Stimulated activated CD8-positive, alpha-beta memory T cell treated with anti-CD3 and anti-CD28 coated beads, Interleukin-12 subunit alpha, Interleukin-12 subunit beta, amount 100 ng/mL, for 24 hours (primary cell): ENCODE data around the gene PYDC2.

Experiments used
- DNase-seq: peaks from one replicate; pipeline ENCODE4 v3.0.0-alpha.2; 2020; ENCODE audit errors: extremely low read depth

The PYDC2 gene

DNA sequence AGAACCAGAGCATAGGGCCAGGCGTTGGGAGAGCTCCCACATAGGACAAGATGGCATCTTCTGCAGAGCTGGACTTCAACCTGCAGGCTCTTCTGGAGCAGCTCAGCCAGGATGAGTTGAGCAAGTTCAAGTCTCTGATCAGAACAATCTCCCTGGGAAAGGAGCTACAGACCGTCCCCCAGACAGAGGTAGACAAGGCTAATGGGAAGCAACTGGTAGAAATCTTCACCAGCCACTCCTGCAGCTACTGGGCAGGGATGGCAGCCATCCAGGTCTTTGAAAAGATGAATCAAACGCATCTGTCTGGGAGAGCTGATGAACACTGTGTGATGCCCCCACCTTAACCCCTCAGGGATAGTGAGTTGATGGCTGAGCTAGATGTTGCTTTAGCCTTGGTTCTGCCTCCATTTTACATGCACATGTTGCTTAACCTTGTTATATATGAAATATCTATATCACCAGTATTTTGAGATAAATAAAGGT is at the start of gene PYDC2:
Gene PYDC2 (plus strand): TSS at position 51 of the 483 bp plus-strand sequence. CDS start 0 bp downstream, at position 51.
- no peak for DNase-seq

DNA sequence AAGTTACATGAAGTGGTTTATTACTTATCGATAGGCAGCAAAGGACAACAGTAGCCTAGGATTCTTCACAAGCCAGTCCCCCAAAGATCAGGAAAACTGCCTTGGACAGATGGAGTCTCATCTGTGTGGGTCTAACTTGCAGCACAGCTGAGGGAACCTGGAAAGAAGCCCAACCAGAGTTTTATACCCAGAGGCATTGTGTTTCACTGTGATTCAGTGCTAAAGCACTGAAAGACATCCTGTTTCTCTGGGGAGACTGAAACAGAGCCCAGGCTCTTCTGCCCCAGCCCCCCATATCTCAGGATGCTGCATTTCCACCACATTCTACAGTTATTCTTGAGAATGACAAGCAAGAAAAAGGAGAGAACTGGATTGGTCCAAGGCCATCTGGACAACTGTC is 48.2 kb upstream of the PYDC2 start:
- DNase-seq, result no peak

DNA sequence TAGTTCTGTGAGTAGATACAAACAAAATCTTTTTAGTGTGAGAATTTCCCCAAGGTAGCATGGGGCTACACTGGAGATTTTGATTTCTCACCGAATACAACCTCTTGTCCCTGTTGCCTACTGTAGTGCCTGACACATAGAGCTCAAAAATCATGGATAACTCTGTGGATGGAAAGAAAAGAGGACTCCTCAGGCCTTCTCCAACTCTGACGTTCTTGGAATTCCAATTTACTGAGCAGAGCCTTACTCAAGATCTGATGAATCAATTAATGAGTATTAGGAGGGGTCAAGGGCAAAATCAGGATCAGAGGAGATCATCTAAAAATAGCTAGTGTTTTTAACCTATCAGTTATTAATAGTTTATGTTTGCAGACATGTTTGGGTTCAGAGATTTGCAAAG is 46.7 kb upstream of the PYDC2 start:
- DNase-seq, result no peak

DNA sequence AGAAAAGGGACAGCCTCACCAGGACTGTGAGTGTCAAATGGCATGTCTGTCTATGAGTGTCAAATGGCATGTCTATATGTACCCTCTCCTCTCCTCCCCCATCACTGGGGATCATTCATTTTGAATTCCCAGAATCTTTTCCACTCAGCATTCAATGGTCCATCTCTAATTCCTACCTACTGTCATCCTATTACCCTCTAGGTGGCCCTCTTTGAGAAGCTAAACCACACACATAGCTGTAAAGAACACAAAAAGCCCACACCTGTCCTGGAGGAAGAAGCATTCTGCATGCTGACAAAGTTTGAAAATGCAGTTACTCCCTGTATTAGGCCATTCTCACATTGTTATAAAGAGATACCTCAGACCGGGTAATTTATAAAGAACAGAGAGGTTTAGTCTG is 46.2 kb upstream of the PYDC2 start:
- DNase-seq, result no peak

DNA sequence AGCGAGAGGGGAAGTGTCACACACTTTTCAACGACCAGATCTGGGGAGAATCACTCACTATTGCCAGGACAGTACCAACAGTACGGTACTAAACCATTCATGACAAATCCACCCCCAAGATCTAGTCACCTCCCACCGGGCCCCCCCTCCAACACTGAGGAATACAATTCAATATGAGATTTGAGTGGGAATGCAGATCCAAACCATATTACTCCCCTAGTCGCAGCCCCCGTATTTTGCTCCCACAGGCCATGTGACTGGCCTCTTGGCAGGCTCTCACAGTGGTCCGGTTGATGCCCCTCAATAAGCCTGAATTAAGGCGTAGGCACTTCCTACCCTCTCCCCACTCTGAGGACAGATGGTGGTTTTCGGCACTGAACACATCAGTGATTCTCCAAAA is 45.4 kb upstream of the PYDC2 start:
- no peak for DNase-seq

DNA sequence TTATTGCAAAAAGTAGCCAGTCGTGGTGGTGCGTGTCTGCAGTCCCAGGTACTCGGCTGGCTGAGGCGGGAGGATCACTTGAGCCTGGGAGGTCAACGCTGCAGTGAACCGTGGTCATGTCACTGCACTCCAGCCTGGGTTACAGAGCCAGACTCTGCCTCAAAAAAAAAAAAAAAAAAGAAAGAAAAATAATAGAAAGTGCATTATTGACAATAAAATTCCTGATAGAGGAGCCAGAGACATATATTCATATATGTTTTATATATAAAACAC is 43.6 kb upstream of the PYDC2 start:
- DNase-seq, result no peak

DNA sequence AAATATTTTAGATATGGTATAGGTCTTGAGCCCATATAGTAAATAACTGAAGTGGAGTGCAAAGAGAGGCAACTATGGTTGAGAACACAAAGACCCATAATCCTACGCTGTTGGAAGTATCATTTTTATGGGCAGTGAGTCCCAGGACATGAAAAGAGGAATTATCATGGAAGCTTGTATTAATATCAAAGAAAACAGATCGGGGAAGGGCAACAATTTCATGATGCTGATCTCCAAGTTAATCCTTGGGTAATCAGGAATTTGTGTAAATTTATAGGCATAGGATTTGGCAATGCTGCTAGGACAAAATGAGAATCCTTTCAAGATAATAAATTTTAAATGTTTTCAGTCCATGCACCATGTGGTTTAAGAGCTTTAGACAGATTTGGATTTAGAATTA is 40.2 kb upstream of the PYDC2 start:
- no peak for DNase-seq

DNA sequence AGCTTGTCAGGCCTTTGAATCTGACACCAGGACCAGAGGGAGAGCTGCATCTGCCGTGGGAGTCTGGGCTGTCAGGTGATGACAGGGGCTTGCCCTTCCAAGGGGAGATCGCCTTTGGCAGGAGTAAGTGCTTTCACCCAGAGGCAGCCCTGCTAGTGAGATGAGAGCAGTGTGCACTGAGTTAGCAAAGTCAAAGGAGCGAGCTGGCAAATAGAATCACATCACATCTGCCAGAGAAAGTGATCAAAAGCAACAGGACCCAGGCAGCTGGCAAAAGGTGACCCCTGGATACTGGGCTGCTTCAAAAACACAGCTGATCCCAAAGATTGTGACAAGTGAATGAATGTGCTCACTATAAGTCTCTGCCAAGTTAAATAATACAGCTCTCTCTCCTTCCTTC is 36.1 kb upstream of the PYDC2 start:
- no peak for DNase-seq

DNA sequence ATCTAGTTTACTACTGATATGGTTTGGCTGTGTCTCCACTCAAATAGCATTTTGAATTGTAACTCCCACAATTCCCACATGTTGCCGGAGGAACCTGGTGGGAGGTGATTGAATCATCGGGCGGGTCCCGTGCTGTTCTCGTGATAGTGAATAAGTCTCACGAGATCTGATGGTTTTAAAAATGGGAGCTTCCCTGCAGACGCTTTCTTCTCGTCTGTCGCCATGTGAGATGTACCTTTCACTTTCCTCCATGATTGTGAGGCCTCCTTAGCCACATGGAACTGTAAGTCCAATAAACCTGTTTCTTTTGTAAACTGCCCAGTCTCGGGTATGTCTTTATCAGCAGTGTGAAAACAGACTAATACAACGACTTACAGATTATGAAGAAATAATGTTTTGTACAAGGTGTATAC is 35.6 kb upstream of the PYDC2 start:
- DNase-seq, result no peak

DNA sequence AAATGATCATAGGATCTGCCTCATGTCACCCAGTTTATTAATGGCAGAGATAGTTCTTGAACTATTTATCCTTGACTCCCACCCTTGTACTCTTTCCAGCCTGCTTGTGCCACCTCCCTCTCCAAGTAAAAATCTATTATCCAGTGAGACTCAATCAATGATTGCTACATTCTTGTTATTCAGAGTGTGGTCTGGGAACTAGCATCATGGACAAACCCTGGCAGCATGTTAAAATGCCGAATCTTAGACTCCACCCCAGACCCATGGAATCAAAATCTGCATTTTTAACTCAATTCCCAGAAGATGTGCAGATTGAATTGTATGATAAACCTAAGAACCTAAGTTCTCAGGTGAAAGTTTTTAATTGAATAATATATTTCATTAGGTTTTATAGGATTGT is 34.7 kb upstream of the PYDC2 start:
- DNase-seq, result no peak

DNA sequence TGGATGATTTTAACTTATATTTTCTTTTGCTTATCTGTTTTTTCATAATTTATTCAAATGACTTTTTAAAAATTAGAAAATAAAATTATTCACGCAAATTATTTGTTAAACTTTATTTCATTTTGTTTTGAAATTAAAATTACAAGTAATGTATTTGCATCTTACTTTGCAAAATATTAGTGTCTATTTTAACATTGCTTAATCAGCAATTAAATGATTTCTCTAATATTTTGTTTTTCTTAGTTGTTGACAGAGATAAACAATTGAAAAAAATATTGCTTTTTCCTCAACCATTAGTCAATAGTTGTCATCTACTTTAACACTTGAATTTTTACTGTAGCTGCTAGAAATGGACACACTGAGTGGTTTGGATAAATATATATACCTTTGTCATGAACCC is 32.8 kb upstream of the PYDC2 start:
- no peak for DNase-seq

DNA sequence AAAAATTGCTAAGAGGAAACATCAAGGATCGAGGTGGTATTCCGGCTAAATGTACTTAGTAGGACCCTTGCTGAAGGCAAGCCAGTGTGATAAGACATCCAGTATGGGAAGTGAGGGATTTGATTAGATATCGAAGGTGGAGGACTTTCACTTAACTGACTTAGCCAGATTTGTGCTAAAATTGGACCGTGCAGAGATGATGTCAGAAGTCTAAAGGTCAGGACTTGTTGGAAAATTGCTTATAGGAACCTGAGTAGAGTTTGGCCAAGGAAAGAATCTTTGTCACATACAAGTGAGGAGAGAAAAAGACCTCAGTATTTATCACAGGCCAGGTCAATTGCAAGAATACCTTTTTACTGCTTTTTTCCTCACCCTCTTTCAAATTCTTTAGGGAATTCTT is 30.9 kb upstream of the PYDC2 start:
- DNase-seq, result no peak

DNA sequence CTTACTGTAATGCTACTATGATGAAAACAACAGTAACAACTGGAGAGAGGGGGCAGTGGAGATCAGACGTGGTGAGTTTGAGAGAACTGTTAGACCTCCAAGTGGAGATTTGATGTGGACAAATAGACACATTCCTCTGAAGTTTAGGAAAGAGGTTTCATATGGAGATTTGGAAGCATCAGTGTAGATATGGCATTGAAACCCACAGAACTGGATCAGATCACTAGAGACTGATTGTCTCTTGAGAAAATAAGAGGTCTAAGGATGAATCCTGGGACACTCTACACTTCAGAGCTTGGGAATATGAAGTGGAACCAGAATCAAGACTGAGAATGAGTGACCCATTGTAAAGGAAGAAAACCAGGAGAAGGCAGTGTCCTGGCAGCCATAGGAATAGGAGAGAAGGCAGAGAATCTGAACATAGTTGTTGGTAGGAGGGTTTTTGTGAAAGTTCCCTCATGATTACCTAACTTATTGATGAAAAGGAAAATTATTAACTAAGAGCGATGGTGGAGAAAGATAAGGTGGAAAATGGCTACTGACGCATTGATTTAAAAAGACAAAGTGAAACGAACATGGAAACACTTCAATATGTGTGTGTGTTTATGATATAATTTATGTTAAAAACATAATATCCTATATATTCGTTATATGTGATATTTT is 29.7 kb upstream of the PYDC2 start:
- DNase-seq, result no peak

DNA sequence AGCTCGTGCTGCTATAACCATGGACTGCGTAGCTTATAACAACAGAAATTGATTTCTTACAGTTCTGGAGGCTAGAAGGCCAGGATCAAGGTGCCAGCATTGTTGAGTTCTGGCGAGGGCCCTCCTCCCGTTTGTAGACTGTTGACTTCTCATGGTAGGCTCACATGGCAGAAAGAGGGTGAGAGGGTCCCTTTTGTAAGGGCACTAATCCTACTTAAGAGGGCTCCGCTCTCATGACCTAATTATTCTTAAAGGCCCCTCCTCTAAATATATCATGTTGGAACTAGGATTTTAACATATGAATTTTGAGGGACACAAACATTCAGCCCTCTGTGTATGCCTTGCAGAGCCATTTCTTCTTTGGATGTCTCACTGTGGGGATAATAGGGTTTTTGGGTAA is 28.8 kb upstream of the PYDC2 start:
- DNase-seq, result no peak

DNA sequence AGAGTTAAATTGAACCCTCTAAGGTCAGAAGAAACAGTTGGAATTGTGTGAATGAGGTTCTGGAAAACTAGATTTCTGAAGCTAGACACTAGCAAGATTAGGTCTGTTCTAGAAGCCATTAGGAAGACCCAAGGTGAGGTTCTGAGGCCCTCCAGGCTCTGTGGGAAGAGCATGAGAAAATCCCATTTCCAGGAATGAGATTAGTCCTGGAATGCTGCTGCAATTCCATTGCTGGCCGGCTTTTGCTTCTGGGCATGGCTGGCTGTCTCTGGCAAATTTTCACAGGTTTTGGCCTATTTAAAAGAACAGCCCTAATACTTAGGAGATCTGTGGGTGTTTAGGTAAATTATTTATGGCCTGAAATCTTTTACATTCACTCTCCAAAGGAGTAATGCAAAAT is 26.9 kb upstream of the PYDC2 start:
- no peak for DNase-seq

DNA sequence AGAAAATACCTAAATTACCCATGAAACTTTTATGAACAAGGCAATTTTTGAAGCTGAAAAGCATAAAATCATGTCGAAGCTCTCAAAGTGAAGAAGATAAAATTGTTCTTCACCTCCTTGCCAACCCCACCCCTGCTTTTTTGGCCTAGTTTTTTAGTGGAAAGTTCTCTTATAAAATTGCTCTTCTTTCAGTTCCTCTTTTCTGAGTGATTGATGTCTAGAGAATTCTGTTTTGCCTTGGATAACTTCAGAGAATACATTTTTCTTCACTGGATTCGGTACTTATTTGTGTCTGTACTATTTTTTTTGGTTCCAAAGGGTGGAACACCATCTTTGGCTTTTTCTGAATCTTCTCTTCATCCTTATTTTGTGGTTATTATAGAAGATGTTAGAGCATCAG is 25.0 kb upstream of the PYDC2 start:
- no peak for DNase-seq

DNA sequence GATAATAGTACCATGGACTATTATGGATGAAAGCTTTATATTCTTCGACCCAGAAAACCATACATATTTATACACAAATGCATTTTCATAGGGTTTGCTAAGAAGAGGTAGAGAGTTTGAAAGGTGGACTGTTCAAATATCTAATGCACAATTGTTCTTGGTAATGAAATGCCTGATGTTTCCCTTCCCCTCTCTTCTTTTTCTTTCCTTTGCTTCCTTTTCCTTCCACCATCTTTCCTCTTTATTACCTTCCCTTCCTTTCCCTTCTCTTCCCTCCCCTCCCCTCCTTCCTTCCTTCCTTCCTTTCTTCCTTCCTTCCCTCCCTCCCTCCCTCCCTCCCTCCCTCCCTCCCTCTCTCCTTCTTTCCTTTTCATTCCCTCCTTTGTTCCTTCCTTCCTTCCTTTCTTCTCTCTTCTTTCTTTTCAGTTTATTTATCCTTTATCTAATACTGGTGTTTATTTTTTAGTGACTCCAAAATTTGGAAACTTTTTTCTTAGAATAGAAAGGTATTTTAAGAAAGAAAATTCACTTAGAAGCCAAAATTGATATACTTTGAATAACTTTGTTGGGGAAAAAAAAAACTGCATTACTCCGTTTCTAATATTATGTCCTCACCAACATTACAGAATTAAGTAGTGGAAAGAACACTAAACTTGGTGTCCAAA is 22.7 kb upstream of the PYDC2 start:
- no peak for DNase-seq

DNA sequence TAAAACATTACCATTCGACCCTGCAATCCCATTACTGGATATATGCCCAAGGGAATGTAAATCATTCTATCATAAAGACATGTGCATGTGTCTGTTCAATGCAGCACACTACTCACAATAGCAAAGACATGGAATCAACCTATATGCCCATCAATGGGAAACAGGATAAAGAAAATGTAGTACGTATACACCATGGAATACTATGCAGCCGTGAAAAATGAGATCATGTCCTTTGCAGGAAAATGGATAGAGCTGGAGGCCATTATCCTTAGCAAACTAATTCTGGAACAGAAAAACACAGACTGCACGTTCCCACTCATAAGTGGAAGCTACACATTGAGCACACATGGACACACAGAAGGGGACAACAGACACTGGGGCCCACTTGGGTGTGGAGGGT is 20.4 kb upstream of the PYDC2 start:
- DNase-seq, result no peak

DNA sequence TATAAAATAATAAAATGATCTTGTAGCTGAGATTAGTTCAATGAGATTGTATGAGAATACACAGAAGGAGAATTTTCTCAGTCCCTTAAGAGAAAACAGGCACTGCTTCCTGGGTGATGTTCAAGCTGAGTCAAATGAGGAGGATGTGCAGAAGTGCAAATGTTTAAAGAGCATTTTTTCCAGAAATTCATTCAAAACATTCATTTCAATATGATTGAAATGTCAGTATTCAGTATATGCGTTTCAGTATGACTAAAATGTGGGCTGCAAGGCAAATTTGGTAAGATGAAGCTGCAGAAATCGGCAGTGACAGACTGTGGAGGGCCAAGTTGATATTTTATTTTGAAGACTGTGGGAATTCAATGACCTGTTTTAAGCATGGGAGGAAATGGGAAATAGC is 19.3 kb upstream of the PYDC2 start:
- DNase-seq, result no peak

DNA sequence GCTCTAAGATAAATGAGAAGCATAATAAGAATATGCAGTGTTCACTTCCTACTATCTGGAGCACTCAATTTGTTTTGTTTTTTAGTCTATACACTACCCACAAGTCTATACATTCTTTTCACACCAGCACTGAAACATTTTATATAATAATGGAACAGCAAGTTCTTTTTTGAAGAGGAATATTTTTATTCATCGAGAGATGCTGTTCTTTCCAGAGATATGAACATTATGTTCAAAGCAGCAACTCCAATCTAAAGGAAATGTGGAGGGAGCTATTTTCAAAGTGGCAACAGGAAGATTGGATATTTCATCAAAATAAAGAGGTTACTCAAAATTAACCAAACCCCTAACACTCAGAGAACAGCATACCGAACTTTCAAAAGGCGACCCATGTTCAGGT is 16.4 kb upstream of the PYDC2 start:
- no peak for DNase-seq

DNA sequence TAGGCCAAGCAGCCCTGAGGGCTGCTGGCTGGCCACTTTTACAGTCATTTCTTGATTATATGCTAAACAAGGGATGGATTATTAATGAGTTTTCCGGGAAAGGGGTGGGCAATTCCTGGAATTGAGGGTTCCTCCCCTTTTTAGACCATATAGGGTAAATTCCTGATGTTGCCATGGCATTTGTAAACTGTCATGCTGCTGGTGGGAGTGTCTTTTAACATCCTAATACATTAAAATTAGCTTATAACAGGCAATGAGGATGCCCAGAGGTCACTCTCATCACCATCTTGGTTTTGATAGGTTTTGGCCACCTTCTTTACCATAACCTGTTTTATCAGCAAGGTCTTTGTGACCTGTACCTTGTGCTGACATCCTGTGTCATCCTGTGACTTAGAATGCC is 11.7 kb upstream of the PYDC2 start:
- DNase-seq, result no peak

DNA sequence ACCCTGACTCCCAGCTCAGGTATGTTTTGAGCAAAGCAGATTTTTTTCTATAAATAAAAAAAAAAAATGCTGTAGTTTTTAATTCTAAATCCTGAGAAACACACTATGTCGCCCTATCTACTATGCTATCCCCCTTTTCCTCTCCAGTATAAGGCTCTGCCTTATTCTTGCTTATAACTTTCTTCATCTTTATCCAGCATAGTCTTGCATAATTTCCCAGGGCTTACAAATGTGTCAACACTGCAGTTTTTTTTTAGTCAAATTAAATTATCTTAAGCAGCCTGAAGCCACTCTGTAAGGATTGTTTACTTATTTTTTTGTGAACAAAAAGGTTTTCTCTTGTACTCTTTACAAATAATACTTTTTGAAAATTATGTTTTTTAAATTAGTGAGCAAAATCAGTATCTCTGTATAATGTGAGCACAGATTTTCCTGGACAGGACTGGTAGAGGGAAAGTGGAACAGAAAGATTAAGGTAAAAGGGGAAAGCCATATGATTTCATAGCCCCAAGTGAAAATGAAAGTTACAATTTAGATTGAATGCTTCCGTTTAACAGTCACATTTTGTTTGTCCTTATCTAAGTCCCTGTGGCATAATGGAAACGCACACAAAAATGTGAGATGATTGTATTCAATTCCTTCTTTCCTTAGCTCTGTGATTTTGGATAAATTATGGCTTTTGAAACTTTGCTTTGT is 5.6 kb upstream of the PYDC2 start:
- DNase-seq, result no peak

DNA sequence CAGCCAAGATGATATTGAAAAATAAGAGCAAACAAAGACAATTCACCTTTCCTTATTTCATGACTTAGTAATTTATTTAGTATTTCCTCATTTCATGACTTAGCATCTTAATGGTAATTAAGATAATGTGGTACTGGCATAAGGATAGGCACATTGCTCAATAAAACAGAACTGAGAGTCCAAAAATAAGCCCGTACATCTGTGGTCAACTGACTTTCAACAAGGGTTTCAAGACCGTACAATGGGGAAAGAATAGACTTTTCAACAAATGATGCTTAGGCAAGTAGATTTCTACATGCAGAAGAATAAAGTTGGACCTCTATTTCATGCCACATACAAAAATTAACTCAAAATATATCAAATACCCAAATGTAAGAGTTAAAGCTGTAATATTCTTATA is 603 bp upstream of the PYDC2 start:
- DNase-seq, result no peak

DNA sequence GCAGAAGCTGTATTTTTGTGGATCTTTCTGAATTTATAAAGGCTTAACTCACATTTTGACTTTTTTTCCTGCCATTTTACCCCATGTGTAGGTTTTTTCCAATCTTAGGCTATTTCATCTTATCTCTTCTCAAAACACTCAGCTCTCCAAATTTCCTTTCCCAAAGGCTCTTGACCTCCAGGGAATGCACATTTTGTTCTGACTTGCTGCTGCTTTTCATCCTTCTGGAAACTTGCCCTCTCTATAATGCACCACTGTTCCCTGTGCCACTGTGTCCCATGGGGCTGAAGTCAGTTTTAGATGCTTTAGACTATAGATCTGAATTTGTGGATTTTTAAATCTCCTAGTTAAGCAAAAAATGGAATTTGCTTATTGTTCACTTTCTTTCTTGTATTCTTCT is 9.1 kb downstream of the PYDC2 start:
- no peak for DNase-seq
